ENCODE data around the gene DHX8.

DNA sequence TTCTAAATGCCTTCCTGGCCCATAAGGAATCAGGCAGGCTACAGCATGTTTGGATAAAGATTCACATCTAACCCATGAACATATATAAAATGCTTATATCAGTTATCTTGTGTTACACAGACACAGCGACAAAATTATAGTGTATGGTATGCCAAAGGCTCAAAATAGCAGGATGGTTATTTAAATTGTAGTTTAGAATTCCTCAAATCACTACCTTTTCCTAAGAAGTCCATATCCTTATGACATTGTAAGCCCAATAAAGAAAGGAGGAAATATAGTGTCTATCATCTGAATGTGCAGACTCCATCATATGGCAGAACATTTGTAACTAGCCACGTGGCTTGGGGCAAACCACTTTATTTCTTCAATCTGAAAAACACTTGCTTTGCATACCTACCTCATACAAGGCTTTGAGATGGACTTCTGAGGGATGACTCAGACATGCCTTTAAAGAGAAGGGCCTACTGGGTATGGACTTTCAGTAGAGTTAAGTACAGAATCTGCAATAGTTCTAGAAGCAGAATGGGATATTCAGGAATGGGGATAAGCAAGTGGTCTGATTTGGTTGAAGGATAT, 12.1 kb upstream of the DHX8 start:
- no peak for TF ChIP-seq FOXA1 (IDR thresholded peaks at IDR 0.05)
- TF ChIP-seq CTCF (IDR thresholded peaks at IDR 0.05; ENCODE audit: low read depth, low read length, missing input control), result no peak
- TF ChIP-seq TAF1 (conservative IDR thresholded peaks at IDR 0.05), result no peak
- no peak for TF ChIP-seq HNF4A (conservative IDR thresholded peaks at IDR 0.05)
- TF ChIP-seq EGR1 (IDR thresholded peaks at IDR 0.05; ENCODE audit: low read depth in 2 of 2), result no peak
- no peak for TF ChIP-seq RAD21 (IDR thresholded peaks at IDR 0.05)
- TF ChIP-seq, protein P1, sequence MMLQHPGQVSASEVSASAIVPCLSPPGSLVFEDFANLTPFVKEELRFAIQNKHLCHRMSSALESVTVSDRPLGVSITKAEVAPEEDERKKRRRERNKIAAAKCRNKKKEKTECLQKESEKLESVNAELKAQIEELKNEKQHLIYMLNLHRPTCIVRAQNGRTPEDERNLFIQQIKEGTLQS (IDR thresholded peaks at IDR 0.05), result no peak
- TF ChIP-seq, protein P2, sequence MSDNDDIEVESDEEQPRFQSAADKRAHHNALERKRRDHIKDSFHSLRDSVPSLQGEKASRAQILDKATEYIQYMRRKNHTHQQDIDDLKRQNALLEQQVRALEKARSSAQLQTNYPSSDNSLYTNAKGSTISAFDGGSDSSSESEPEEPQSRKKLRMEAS (IDR thresholded peaks at IDR 0.05), result no peak
- no peak for TF ChIP-seq YY1 (IDR thresholded peaks at IDR 0.05)
- TF ChIP-seq JUND (IDR thresholded peaks at IDR 0.05), result no peak
- no peak for TF ChIP-seq GABPA (IDR thresholded peaks at IDR 0.05 in 1 of 2, conservative IDR thresholded peaks at IDR 0.05 in 1 of 2)
